ENCODE measurements around the gene PLA2G4F.
"Not testable (repeated sequence)": the region's sequence is repeated elsewhere in the genome, so short reads cannot be mapped to it uniquely, and the experiment has no call there.

PLA2G4F gene

DNA sequence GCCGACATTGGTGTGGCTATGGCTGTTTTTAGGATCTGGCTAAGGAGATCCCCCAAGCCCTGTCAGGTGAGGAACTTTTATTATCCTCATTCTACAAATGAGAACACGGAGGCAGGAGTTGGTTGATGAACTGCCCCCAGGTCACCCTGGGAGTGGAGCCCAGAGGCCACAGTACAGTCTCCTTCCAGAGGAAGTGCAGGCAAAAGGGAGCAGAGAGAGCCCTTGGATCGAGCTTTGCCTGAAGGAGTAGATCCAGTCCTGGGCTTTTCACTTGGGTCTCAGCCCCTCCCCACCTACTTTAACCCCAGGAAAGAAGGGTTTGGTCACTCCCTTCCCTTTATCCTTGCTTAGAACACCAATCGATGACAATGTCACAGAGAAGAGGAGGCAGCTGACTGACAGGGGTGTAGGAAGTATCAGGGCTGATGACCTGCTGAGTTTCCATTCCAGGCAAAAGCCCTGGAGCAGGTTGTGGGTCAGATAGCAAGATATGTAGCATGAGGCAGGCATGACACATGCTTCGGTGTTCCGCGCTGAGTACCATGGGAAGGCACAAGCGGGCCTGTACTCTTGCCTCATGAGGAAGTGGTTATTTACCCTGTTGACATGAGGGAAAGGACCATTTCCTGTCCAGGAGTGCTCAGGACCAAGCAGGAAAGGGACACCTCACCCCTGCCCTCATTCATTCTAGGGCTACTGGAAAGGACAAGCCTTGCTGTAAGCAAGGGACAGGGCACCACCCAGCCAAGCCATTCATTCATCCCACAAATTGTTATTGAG lies 56.2 kb downstream of the PLA2G4F start:
- no peak for DNase-seq (ENCODE audit: low read depth)

DNA sequence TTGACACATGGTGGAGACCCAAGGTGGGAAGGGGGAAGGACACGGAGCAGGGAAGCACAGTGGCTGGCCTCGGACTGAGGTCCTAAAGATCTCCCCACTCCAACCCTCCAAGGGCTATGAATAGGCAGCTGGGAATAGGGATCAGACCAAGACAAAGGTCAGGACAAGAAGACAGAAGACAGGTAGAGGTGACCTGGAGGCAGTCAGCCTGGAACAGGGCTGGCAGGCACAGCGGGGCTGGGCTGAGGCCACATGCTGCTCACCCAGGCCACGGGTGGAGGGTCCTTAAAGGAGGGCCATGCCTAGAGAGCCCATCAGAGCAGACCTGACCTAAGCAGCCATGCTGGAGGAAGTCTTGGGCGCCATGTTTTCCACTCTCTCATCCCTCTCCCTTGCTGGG lies 59.4 kb downstream of the PLA2G4F start:
- no peak for DNase-seq (ENCODE audit: low read depth)

DNA sequence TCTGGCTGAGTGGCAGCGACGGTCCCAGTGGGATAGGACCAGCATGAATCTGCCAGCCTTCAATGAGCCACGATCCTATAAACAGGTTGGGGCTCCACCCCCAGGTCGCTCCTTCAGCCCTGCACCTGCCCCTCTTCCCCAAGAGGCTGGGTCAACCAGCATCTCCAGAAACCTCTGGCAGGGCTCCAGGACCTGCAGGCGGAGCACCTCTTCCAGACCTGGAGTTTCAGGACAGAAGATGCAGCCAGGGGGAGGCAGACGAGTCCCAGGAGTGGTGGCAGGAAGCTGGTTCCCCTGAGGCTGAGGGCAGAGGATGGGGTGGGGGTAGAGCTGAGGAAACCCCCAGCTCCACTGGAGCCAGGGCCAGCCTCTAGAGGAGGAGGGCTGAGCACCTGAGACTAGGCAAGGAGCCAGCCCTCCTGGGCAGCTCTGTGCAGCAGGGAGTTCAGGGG lies 61.9 kb downstream of the PLA2G4F start, which contains the start of gene PLA2G4D:
Gene PLA2G4D (minus strand): TSS at position 51 of the 452 bp plus-strand sequence. CDS start 103 bp downstream, outside the sequence.
- DNase-seq (ENCODE audit: low read depth): no peak

DNA sequence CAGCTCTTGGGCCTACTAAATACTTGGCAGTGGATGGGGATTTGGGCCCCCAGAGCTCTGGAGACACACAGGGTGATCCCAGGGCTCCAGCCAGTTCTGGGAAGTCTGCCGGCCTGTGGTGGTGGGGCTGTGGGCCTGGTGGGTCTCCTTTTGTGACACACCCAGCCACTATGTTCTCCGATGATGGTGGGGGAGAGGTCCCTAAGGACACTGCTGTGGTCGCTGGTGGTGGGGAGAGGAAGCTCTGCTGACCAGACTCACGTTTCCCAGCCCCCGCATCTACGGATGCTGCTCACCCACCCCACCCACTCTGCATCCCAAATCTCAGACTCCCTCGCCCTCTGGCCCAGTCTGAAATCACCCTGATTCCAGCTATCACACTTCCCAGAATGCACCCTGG lies 62.5 kb downstream of the PLA2G4F start:
- DNase-seq (ENCODE audit: low read depth): no peak

DNA sequence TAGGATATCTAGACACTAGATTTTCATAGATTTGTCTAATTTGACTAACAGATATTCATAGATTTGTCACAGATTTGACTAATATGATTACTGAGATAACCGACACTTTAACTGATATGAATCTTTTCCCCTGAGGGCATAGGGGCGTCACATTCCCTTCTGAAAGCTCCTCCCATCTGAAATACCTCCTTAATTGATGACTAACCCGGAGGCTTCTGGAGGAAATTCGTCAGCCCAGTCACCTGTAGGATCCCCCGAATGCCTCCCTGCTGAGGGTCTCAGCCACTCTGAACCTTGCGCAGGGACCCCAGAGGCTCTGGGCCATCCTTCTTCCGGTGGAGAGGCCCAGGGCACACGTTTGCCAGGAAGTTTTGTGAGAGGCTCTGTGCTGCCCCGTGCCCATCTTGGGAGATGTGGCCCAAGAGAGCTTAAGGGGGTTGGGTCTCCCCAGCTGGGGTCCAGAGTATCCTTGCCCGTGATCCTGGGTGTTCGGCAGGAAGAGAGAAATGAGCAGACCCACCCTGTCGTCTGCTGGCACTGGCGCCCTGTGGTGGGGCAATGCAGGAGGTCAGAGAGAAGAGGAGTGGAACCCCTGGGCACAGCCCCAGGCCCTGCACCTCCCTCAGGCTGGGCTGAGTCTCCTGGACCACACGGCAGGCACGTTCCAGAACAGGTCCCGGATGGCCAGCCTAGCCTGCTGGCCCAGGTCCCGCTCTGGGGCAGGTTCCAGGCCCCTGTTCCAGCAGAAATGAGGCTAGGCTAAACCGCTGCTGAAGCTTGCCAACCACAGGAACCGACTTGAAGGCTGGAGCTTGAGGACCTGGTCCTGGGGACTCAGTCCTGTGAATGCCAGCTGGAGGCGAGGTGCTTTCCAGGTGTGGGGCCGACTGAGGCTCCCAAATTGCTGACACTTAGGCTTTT lies 63.8 kb downstream of the PLA2G4F start:
- no peak for DNase-seq (ENCODE audit: low read depth)

DNA sequence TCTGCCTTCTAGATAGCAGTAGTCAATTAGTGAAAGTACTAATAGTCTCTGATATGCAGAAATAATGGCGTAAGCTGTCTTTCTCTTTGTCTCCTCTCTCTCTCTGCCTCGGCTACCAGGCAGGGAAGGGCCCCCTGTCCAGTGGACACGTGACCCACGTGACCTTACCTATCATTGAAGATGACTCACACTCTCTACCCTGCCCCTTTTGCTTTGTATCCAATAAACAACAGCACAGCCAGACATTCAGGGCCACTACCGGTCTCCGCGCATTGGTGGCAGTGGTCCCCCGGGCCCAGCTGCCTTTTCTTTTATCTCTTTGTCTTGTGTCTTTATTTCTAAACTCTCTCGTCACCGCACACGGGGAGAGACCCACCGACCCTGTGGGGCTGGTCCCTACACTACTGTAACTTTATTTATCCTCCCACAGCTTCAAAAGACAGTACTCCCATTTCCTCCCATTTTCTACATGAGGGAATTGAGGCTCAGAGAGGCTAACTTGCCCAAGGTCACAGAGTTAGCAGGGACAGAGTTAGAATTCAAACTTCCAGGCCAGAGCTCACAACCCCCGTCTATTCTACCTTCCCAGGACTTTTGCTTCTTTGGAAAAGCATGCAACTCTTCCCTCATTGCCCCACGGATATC lies 64.6 kb downstream of the PLA2G4F start:
- not testable (repeated sequence) for DNase-seq (ENCODE audit: low read depth)

DNA sequence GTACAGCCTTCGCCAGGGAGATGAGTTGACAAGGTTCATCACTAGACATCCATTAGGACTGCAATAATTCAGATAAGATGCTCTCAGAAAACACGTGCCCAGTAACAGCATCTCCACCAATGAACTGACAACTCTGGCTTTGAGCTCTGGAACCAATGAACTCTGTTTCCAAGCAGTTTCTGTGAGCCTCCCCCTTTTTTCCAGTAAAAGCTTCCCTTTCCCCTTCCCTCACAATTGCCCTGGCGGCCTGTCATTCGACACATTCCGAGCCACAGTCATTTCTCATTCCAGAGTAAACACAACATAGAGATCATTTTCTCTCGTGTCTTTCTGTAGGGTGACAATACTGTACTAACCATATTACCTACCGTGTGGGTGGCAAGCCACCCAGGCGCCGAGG lies 65.7 kb downstream of the PLA2G4F start:
- no peak for DNase-seq (ENCODE audit: low read depth)

DNA sequence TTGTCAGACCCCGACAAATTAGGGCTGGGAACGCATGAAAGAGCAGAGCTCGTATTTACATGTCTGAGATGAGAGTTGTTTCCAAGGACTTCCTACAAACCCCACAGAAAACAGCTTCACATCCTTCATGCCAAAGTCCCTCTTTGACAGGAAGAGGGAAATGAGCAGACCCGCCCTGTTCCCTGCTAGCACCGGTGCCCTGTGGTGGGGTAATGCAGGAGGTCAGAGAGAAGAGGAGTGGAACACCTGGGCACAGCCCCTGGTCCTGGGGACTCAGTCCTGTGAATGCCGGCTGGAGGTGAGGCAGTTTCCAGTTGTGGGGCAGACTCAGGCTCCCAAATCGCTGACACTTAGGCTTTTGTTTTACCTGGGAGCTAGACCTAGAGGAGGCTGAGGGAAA lies 66.1 kb downstream of the PLA2G4F start:
- DNase-seq (ENCODE audit: low read depth): no peak

DNA sequence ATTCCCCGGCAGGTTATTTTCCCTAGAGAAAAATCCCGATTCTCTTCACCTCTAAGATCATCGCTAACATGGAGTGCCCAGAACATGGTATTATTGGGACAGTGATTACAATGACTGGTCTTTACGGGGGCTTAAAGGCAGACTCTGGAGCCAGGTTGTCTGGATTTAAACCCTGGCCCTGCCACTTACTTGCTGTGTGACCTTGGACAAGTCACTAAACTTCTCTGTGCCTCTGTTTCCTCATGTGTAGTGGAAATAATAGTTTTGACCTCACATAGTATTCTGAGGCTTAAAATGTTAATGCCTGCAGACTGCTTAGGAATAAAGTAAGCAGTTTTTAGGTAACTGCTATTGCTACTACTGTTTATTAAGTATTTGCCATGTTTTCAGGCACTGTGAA lies 66.5 kb downstream of the PLA2G4F start:
- no peak for DNase-seq (ENCODE audit: low read depth)

Measured in fibroblast of the conjunctiva (primary cell).